Kidney (tissue), 14 donors: Measurements from ENCODE around the gene ZYG11B. TPM values are rescaled to one million over a fixed set of nuclear protein-coding genes. Genes with fewer than 3 reads are reported as not detected.
"Not testable (repeated sequence)": the region's sequence is repeated elsewhere in the genome, so short reads cannot be mapped to it uniquely, and the experiment has no call there.

Source experiments
- DNase-seq, 5 donors: peaks; one replicate each; pipeline ENCODE4 v3.0.0-alpha.2; 2013 to 2020
- FAIRE-seq: peaks from 2 replicates; lab custom pipeline; 2012; peaks lifted over from hg19 to GRCh38; lab: Jason Lieb, UNC
- H3K27ac ChIP-seq, 2 donors: one replicate each; pipeline ENCODE4 v1.7.0; 2013; ENCODE audit warnings: low read depth in 2 of 2, low read length in 2 of 2, inconsistent platforms in 1 of 2
- H3K27me3 ChIP-seq: one replicate; pipeline ENCODE4 v1.7.1; 2013; ENCODE audit warnings: low read length, inconsistent platforms; ENCODE audit not compliant: control insufficient read depth, insufficient read depth
- H3K36me3 ChIP-seq, 3 donors: one replicate each; pipeline versions ENCODE4 v1.7.0 to v1.7.1; 2013; ENCODE audit warnings: low read length in 3 of 3, control low read depth in 1 of 3, inconsistent platforms in 1 of 3; ENCODE audit not compliant: insufficient read depth in 3 of 3, control insufficient read depth in 2 of 3
- H3K4me1 ChIP-seq, 3 donors: one replicate each; pipeline versions ENCODE4 v1.7.0 to v1.7.1; 2013; ENCODE audit warnings: low read length in 3 of 3, inconsistent platforms in 1 of 3, low read depth in 1 of 3; ENCODE audit not compliant: control insufficient read depth in 2 of 3, insufficient read depth in 2 of 3
- H3K4me3 ChIP-seq, 3 donors: one replicate each; pipeline versions ENCODE4 v1.7.0 to v1.8.1; 2013; ENCODE audit warnings: low read length in 3 of 3, control low read depth in 1 of 3, inconsistent platforms in 1 of 3
- H3K9ac ChIP-seq, 3 donors: one replicate each; pipeline versions ENCODE4 v1.7.0 to v1.7.1; 2013; ENCODE audit warnings: low read length in 3 of 3, control low read depth in 1 of 3, inconsistent platforms in 1 of 3
- H3K9me3 ChIP-seq, 3 donors: one replicate each; pipeline versions ENCODE4 v1.7.0 to v1.7.1; 2013; ENCODE audit warnings: low read length in 3 of 3, control low read depth in 1 of 3, inconsistent platforms in 1 of 3; ENCODE audit not compliant: control insufficient read depth in 2 of 3, insufficient read depth in 1 of 3
- intact Hi-C: fragments of 100-400 bp; cut with DNase I; formaldehyde crosslinking; loops from one replicate; pipeline ENCODE4 v1.11.1; 2022
- polyA plus RNA-seq: library from polyadenylated mRNA; stranded (reverse); fragments of 350-450 nt; fragmentation: Illumina TruSeq; extraction: RNeasy Lipid Tissue Mini Kit (QIAGEN cat#74804); gene quantifications from one replicate; pipeline ENCODE4 v1.2.3, GENCODE V29; 2014; ENCODE audit warnings: low read depth, low replicate concordance; ENCODE audit not compliant: insufficient read depth
- total RNA-seq: library from RNA; stranded (reverse); fragmentation: NEBNext Ultra II Directional; extraction: Animal tissue kit (Norgen Biotek cat#: 25700); gene quantifications from one replicate; pipeline ENCODE4 v1.2.1, GENCODE V29; 2021
- TF ChIP-seq, protein P1 (sequence below): IDR thresholded peaks from 3 replicates; pipeline ENCODE4 v1.5.1; 2012; ENCODE audit warnings: mild to moderate bottlenecking, moderate library complexity, borderline replicate concordance; ENCODE audit not compliant: insufficient read depth; ENCODE audit errors: extremely low read depth
- donor health status: control.
- donor health status: control.
- donor health status: control.
- donor health status: control.
- donor health status: control.
- donor health status: DM: yes; HTN: yes; CAD: no.
- donor health status: Normal renal cell carcinoma (clear cell type).

The ZYG11B gene
- total and polyA plus RNA-seq, 2 donors from 2014 or later = 7.8 to 28.2 TPM

DNA sequence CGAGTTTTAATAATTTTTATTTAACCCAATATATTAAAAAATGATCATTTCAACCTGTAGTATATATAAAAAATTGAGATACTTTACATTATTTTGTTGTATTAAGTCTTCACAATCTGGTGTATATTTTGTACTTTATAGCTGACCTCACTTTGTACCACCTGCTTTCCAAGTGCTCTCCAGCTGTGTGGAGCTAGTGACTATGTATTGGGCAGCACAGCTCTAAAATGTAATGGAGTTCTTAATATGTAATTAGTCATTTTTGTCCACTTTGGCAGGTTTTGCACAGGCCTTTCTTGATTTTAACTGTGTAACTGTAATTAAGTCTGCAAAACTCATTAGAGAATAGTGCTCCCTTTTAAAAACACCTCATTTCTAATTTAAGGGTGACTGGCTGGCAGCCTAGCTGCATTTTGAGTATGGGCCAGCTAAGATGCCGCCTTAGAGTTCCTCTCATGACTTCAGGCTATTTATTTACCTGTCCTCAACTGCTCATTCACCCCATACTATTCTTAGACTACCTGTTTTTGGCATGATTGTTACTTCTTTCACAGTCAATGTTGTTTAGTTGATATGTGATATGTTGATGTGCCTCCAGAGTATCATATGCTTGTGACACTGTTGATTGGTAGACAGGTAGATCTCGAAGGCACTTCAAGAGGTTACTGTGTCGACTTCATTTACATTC lies 43.2 kb downstream of the ZYG11B start:
- no peak overlapping the region for H3K27ac ChIP-seq
- intact Hi-C loops = no loop called here
- DNase-seq (no peak), FAIRE-seq (no peak)
- H3K4me1 ChIP-seq = no peaks in the 10 kb centered on the region
- no peak overlapping the region for H3K9ac ChIP-seq
- H3K4me3 ChIP-seq = no peak overlapping the region
- H3K9me3 ChIP-seq = no peaks in the 10 kb centered on the region
- peaks cover 0 to 7% (median 0%) of the 10 kb centered on the region in 3 donors for H3K36me3 ChIP-seq
- no peaks in the 10 kb centered on the region for H3K27me3 ChIP-seq
- TF ChIP-seq, protein P1, sequence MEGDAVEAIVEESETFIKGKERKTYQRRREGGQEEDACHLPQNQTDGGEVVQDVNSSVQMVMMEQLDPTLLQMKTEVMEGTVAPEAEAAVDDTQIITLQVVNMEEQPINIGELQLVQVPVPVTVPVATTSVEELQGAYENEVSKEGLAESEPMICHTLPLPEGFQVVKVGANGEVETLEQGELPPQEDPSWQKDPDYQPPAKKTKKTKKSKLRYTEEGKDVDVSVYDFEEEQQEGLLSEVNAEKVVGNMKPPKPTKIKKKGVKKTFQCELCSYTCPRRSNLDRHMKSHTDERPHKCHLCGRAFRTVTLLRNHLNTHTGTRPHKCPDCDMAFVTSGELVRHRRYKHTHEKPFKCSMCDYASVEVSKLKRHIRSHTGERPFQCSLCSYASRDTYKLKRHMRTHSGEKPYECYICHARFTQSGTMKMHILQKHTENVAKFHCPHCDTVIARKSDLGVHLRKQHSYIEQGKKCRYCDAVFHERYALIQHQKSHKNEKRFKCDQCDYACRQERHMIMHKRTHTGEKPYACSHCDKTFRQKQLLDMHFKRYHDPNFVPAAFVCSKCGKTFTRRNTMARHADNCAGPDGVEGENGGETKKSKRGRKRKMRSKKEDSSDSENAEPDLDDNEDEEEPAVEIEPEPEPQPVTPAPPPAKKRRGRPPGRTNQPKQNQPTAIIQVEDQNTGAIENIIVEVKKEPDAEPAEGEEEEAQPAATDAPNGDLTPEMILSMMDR = no peak

DNA sequence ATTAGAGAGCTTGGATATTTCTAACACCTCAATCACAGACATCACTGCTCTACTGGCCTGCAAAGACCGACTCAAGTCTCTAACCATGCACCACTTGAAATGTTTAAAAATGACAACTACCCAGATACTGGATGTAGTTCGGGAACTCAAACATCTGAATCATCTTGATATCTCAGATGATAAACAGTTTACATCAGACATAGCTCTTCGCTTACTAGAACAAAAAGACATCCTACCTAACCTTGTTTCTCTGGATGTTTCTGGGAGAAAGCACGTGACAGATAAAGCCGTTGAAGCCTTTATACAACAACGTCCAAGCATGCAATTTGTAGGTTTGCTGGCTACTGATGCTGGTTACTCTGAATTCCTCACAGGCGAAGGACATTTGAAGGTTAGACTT lies 45.1 kb downstream of the ZYG11B start:
- FAIRE-seq (no peak), DNase-seq (no peak)
- Histone ChIP-seq H3K9ac (no peak overlapping the region), H3K36me3 (peaks cover 0 to 7% (median 0%) of the 10 kb centered on the region in 3 donors), H3K27me3 (no peaks in the 10 kb centered on the region), H3K27ac (no peak overlapping the region), H3K4me3 (no peak overlapping the region), H3K9me3 (no peaks in the 10 kb centered on the region), H3K4me1 (no peaks in the 10 kb centered on the region)
- TF ChIP-seq, protein P1 = no peak
- intact Hi-C loops = no loop called here

DNA sequence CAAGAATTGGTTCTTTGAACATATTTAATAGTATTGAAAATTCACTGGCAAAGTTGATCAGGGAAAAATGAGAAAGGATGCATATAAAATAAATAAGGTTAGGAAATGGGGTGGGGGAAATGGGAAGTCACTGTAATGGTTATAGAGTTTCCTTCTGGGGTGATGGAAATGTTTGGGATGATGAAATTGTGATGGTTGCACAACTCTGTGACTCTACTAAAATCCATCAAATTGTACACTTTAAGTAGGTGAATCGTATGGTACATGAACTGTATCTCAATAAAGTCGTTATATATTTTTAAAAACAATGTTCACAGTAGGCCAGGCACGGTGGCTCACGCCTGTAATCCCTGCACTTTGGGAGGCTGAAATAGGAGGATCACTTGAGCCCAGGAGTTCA lies 59.9 kb downstream of the ZYG11B start:
- FAIRE-seq = no peak

DNA sequence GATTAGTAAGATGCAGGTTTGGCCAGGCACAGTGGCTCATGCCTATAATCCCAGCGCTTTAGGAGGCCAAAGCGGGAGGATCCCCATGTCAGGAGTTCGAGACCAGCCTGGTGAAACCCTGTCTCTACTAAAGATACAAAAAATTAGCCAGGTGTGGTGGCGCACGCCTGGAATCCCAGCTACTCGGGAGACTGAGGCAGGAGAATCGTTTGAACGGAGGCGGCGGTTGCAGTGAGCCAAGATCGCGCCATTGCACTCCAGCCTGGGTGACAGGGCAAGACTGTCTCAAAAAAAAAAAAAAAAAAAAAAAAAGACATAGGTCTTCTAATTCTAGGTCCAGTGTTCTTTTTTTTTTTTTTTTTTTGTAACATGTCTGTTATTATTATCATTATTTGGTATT lies 64.2 kb downstream of the ZYG11B start:
- FAIRE-seq, intact Hi-C loops, H3K27ac ChIP-seq, DNase-seq, H3K9ac ChIP-seq, H3K4me3 ChIP-seq, H3K27me3 ChIP-seq, H3K4me1 ChIP-seq, H3K9me3 ChIP-seq: not testable (repeated sequence)
- peaks cover 0 to 13% (median 10%) of the 10 kb centered on the region in 3 donors for H3K36me3 ChIP-seq

More for the DNA sequence above, 59.9 kb downstream of the ZYG11B start:
- DNase-seq = no peak
- Histone ChIP-seq H3K9ac (no peak overlapping the region), H3K27me3 (no peaks in the 10 kb centered on the region), H3K9me3 (no peaks in the 10 kb centered on the region), H3K36me3 (peaks cover 3 to 20% (median 15%) of the 10 kb centered on the region in 3 donors), H3K27ac (no peak overlapping the region), H3K4me1 (no peaks in the 10 kb centered on the region), H3K4me3 (no peak overlapping the region)
- TF ChIP-seq, protein P1 = no peak
- intact Hi-C loops = no loop called here
